GM12875 (cell line): Measurements from ENCODE around the gene PIM3.

Experiments
- H3K4me3 ChIP-seq: one replicate; pipeline ENCODE4 v1.5.1; 2011; ENCODE audit warnings: low read depth, low read length, control low read depth
- TF ChIP-seq, protein P1 (sequence below): IDR thresholded peaks from 2 replicates; pipeline ENCODE4 v1.5.1; 2011; ENCODE audit warnings: low read depth, mild to moderate bottlenecking, control low read depth, inconsistent platforms, low read length, moderate library complexity, borderline replicate concordance; ENCODE audit not compliant: insufficient read depth

PIM3 gene

DNA sequence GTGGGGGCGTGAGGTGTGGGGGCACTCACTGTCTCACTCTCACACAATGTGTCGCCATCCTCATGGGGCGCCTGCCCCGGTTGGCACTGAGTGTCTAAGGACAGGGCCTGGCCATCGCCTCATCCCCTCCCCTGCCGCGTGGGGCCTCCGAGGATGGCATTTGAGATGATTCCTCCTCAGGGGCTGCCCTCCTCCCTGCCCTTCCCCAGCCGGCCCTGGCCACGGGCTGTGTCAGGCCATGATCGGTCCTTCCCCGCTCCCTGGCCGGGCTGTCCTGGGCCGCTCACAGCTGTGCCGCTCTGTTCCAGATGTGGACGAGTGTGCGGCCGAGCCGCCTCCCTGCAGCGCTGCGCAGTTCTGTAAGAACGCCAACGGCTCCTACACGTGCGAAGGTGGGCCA, 37.6 kb upstream of the PIM3 start:
- H3K4me3 ChIP-seq: no peak overlapping the region
- TF ChIP-seq, protein P1, sequence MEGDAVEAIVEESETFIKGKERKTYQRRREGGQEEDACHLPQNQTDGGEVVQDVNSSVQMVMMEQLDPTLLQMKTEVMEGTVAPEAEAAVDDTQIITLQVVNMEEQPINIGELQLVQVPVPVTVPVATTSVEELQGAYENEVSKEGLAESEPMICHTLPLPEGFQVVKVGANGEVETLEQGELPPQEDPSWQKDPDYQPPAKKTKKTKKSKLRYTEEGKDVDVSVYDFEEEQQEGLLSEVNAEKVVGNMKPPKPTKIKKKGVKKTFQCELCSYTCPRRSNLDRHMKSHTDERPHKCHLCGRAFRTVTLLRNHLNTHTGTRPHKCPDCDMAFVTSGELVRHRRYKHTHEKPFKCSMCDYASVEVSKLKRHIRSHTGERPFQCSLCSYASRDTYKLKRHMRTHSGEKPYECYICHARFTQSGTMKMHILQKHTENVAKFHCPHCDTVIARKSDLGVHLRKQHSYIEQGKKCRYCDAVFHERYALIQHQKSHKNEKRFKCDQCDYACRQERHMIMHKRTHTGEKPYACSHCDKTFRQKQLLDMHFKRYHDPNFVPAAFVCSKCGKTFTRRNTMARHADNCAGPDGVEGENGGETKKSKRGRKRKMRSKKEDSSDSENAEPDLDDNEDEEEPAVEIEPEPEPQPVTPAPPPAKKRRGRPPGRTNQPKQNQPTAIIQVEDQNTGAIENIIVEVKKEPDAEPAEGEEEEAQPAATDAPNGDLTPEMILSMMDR: no peak

- TF ChIP-seq, protein P1: peak; percentile 53
- no peak overlapping the region for H3K4me3 ChIP-seq
Observed at GRCh38 chr22:49923445-49923844, 37.1 kb upstream of the PIM3 start.

GRCh38 chr22:49924113-49924833, 36.3 kb upstream of the PIM3 start:
- H3K4me3 ChIP-seq: no peak overlapping the region
- TF ChIP-seq, protein P1: no peak

- peak overlapping the region; percentile 51 for H3K4me3 ChIP-seq
- TF ChIP-seq, protein P1: no peak
Observed at GRCh38 chr22:49925525-49926128, 34.9 kb upstream of the PIM3 start.

DNA sequence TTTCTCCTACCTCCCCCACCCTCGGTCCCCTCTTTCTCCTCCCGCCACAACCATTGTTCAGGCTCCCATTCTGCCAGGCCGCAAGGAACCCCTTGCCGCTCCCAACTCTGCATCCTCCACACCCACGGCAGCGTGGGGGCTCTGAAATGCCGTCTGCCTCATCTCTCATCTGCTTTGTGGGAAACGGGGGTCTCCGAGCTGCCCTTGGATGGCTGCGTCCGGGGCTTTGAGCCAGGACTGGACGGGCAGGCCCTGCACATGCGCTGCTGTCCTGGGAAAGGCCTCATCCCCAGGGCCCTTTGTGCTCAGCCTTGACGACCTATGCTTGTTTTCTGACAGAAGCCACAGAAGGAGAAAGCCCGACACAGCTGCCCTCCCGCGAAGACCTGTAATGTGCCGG, 33.7 kb upstream of the PIM3 start:
- TF ChIP-seq, protein P1: no peak
- no peak overlapping the region for H3K4me3 ChIP-seq

DNA sequence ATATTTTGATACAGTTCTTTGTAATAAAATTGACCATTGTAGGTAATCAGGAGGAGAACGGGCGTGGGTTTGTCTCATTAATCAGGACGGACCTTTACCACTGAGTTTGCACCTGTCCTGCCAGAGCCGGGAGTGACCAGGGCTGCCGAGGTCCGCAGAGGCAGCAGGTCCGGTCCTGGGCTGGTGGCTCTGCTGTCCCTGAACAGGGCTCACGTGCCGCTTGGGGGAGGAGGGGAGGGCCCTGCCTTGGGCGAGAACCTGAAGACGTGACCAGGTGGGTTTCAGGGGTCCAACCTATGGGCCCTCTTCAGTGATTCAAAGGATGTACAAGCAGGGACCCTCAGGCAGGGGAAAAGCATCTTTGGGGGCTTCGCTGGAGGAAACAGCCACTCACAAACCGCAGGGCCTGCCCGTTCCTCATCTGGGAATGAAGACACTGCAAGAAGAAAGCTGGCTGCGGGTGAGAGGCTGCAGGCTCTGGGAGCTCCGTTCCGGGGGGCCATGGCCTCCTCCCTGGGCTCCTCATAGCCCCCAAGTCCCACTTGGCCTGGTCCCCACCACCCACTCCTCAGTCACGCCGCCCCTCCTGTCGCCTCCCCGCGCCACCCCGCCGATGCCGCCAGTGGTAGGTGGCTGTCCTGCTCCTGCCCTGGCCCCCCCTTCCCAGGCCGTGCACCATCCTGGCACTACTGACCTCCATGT, 32.9 kb upstream of the PIM3 start:
- no peak overlapping the region for H3K4me3 ChIP-seq
- TF ChIP-seq, protein P1: no peak

- no peak overlapping the region for H3K4me3 ChIP-seq
- TF ChIP-seq, protein P1: no peak
Observed at GRCh38 chr22:49928185-49928495, 32.4 kb upstream of the PIM3 start.
